LNCAP (cell line): ENCODE data around the gene BACE2.

Experiments
- CTCF ChIP-seq: fragments of 450-650 bp; IDR thresholded peaks from 2 replicates; pipeline ENCODE4 v1.5.1; 2017; ENCODE audit warnings: mild to moderate bottlenecking

BACE2 gene

GRCh38 chr21:41199123-41199522 is 31.2 kb downstream of the BACE2 start:
- no peak for TF ChIP-seq CTCF

- no peak for TF ChIP-seq CTCF
Observed at GRCh38 chr21:41199588-41199987, 31.6 kb downstream of the BACE2 start.

- TF ChIP-seq CTCF, result no peak
Observed at GRCh38 chr21:41201385-41201784, 33.4 kb downstream of the BACE2 start.

- no peak for TF ChIP-seq CTCF
Observed at GRCh38 chr21:41204736-41205135, 36.8 kb downstream of the BACE2 start.

- TF ChIP-seq CTCF, result no peak
Observed at GRCh38 chr21:41207401-41208375, 39.7 kb downstream of the BACE2 start.

- no peak for TF ChIP-seq CTCF
Observed at GRCh38 chr21:41208376-41208763, 40.4 kb downstream of the BACE2 start.

GRCh38 chr21:41209016-41209619 is 41.2 kb downstream of the BACE2 start:
- no peak for TF ChIP-seq CTCF
